Right lung (tissue), 5 donors: ENCODE data around the gene SUMO1. TPM values are rescaled to one million over a fixed set of nuclear protein-coding genes. Genes with fewer than 3 reads are reported as not detected.

Experiments used
- DNase-seq, 2 donors: peaks; one replicate each; pipeline ENCODE4 v3.0.0-alpha.2; 2013
- polyA plus RNA-seq, 5 donors: library from polyadenylated mRNA; unstranded; fragments of 120-200 nt; gene quantifications; one replicate each; pipeline versions ENCODE4 v1.2.1 to v1.2.3, GENCODE V29; 2013; ENCODE audit warnings: inconsistent platforms in 1 of 5, low replicate concordance in 1 of 5; ENCODE audit not compliant: insufficient read length in 5 of 5, insufficient read depth in 1 of 5

The SUMO1 gene
- polyA plus RNA-seq, 5 donors, result 140 to 198 (median 172) TPM

GRCh38 chr2:202203348-202203747, 35.0 kb downstream of the SUMO1 start:
- DNase-seq, result no peak

- DNase-seq, result no peak
Observed at GRCh38 chr2:202201220-202202160, 36.9 kb downstream of the SUMO1 start.

GRCh38 chr2:202196727-202197126, 41.7 kb downstream of the SUMO1 start:
- DNase-seq, result no peak

GRCh38 chr2:202194418-202194817, 44.0 kb downstream of the SUMO1 start:
- no peak for DNase-seq

- no peak for DNase-seq
Observed at GRCh38 chr2:202193881-202194353, 44.5 kb downstream of the SUMO1 start.

- no peak for DNase-seq
Observed at GRCh38 chr2:202193305-202193704, 45.1 kb downstream of the SUMO1 start.

GRCh38 chr2:202187570-202187969, 50.8 kb downstream of the SUMO1 start:
- DNase-seq, result no peak

- DNase-seq, result no peak
Observed at GRCh38 chr2:202186641-202187202, 51.7 kb downstream of the SUMO1 start.

- DNase-seq, result no peak
Observed at GRCh38 chr2:202185156-202185555, 53.2 kb downstream of the SUMO1 start.

GRCh38 chr2:202184557-202184956, 53.8 kb downstream of the SUMO1 start:
- no peak for DNase-seq

GRCh38 chr2:202178346-202178958, 59.9 kb downstream of the SUMO1 start:
- peak; percentile 49 to 66 for DNase-seq

GRCh38 chr2:202172439-202173211, 65.8 kb downstream of the SUMO1 start:
- no peak for DNase-seq

GRCh38 chr2:202171241-202171825, 67.1 kb downstream of the SUMO1 start:
- DNase-seq, result no peak

GRCh38 chr2:202169832-202170424, 68.5 kb downstream of the SUMO1 start:
- DNase-seq, result no peak

- no peak for DNase-seq
Observed at GRCh38 chr2:202169131-202169530, 69.3 kb downstream of the SUMO1 start.

- no peak for DNase-seq
Observed at GRCh38 chr2:202165945-202166344, 72.5 kb downstream of the SUMO1 start.

GRCh38 chr2:202165208-202165607, 73.2 kb downstream of the SUMO1 start:
- no peak for DNase-seq

GRCh38 chr2:202164411-202164810, 74.0 kb downstream of the SUMO1 start:
- no peak for DNase-seq

- DNase-seq, result no peak
Observed at GRCh38 chr2:202161151-202161835, 77.1 kb downstream of the SUMO1 start.

GRCh38 chr2:202158796-202159195, 79.6 kb downstream of the SUMO1 start:
- DNase-seq, result no peak
